Lower leg skin (tissue), 4 donors: ENCODE data around the gene MCL1. TPM values are rescaled to one million over a fixed set of nuclear protein-coding genes. Genes with fewer than 3 reads are reported as not detected.
A peak's percentile ranks its signal among the peaks of the same experiment; 100 is the strongest.
"Not testable (repeated sequence)": the region's sequence is repeated elsewhere in the genome, so short reads cannot be mapped to it uniquely, and the experiment has no call there.

Experiments used
- DNase-seq, 2 donors: peaks; one replicate each; pipeline ENCODE4 v3.0.0-alpha.2; 2019; ENCODE audit warnings: low spot score in 2 of 2
- H3K4me3 ChIP-seq: fragments of 200-600 bp; sonication (generic); 2 replicates; pipeline ENCODE4 v1.5.1; 2017; ENCODE audit warnings: mild to moderate bottlenecking, low read depth; ENCODE audit not compliant: poor library complexity, severe bottlenecking
- POLR2A ChIP-seq, 2 donors: fragments of 450-650 bp; IDR thresholded peaks; one replicate each; pipeline ENCODE4 v1.6.1; 2016 to 2017; ENCODE audit warnings: antibody characterized with exemption in 2 of 2, mild to moderate bottlenecking in 1 of 2, moderate library complexity in 1 of 2
- WGBS, 2 donors: methylation state at CpG; one replicate each; pipeline ENCODE4 v1.1.5; 2018; 5-methylcytosine and 5-hydroxymethylcytosine counted together
- intact Hi-C: fragments of 100-400 bp; cut with DNase I; formaldehyde crosslinking; loops from one replicate; pipeline ENCODE4 v1.15.0; 2023; ENCODE audit warnings: low total_unique reads
- total RNA-seq, 4 donors: library from RNA; depleted of rRNA; stranded (reverse); fragments of >200 nt; gene quantifications; one replicate each; pipeline ENCODE4 v1.1.0, GENCODE V29; 2016
- TF ChIP-seq, protein P1 (sequence below), 3 donors: fragments of 450-650 bp; IDR thresholded peaks; one replicate each; pipeline ENCODE4 v1.5.1; 2016; ENCODE audit warnings: antibody characterized with exemption in 3 of 3, mild to moderate bottlenecking in 3 of 3, moderate library complexity in 2 of 3

Gene MCL1
- 100 to 1,000 TPM; 282 to 445 (median 360) TPM for total RNA-seq

DNA sequence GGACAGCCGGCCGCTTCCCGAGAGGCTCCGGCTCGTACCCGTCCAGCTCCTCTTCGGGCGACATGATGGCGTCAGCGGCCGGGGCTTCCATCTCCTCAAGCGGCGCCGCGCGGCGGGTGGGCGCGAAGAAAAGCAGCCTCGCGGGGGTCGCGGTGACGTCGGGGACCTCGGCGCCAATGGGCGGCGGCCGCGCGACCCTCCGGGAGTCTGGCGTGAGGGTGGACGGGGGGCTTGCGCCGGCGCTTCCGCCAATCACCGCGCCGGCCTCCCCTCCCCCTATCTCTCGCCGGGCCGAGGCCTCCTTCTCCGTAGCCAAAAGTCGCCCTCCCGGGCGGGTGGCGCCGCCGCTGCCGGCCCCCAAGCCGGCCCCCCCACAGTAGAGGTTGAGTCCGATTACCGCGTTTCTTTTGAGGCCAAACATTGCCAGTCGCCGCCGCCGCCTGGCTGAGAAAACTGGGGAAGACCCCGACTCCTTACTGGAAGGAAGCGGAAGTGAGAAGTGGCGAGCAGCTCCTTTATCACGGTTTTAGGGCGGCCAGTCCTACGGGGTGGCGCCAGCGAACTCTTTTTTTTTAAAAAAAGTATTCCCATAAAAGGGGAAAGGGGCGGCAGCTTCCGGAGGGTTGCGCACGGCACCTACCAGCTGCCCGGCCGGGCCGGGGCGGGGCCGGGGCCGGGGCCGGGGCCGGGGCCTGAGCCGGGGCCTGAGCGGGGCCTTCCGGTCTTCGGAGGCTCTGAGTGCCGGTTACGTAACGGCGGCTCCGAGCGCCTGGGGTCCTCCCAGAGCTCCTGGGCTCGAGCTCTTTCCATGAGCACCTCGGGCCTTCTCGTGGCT, at the start of gene MCL1:
TSS of gene MCL1 (minus strand) at position 501 of the 835 bp plus-strand sequence. CDS start at position 421, 80 bp downstream.
- intact Hi-C loops, result no loop called here
- WGBS, 2 donors, result 0 to 1% methylated on average over 47 to 57 of the region's 94 CpGs
- H3K4me3 ChIP-seq, result peak within 1 kb of the TSS; percentile 74
- peak in 1 of 2 donors; percentile 94 for TF ChIP-seq POLR2A (IDR thresholded peaks at IDR 0.05)
- TF ChIP-seq, protein P1, sequence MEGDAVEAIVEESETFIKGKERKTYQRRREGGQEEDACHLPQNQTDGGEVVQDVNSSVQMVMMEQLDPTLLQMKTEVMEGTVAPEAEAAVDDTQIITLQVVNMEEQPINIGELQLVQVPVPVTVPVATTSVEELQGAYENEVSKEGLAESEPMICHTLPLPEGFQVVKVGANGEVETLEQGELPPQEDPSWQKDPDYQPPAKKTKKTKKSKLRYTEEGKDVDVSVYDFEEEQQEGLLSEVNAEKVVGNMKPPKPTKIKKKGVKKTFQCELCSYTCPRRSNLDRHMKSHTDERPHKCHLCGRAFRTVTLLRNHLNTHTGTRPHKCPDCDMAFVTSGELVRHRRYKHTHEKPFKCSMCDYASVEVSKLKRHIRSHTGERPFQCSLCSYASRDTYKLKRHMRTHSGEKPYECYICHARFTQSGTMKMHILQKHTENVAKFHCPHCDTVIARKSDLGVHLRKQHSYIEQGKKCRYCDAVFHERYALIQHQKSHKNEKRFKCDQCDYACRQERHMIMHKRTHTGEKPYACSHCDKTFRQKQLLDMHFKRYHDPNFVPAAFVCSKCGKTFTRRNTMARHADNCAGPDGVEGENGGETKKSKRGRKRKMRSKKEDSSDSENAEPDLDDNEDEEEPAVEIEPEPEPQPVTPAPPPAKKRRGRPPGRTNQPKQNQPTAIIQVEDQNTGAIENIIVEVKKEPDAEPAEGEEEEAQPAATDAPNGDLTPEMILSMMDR (IDR thresholded peaks at IDR 0.05), result no peak
- peak; percentile 93 to 98 for DNase-seq

DNA sequence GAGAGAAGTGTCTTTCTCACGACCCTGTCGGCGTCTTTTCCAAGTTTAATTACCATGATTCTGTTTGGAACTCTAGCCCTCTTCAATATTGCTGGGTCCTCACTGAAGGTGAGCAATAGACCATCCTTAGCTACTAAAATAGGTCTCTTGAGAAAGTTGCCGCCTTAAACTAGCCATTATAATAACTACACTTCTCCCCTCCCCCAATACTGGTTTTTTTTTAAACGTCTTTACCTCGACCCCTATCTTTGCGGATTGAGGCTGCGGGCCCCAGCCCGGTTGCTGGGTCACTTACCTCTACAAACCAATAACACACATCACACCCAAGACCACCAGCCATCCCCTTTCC, 49.3 kb upstream of the MCL1 start:
- TF ChIP-seq POLR2A (IDR thresholded peaks at IDR 0.05), result no peak
- TF ChIP-seq, protein P1 (IDR thresholded peaks at IDR 0.05), result no peak
- peak overlapping the region; percentile 23 for H3K4me3 ChIP-seq
- intact Hi-C loops, result no loop called here
- no peak for DNase-seq
- 0 to 1% methylated on average over 9 of the region's 9 CpGs for WGBS, 2 donors

DNA sequence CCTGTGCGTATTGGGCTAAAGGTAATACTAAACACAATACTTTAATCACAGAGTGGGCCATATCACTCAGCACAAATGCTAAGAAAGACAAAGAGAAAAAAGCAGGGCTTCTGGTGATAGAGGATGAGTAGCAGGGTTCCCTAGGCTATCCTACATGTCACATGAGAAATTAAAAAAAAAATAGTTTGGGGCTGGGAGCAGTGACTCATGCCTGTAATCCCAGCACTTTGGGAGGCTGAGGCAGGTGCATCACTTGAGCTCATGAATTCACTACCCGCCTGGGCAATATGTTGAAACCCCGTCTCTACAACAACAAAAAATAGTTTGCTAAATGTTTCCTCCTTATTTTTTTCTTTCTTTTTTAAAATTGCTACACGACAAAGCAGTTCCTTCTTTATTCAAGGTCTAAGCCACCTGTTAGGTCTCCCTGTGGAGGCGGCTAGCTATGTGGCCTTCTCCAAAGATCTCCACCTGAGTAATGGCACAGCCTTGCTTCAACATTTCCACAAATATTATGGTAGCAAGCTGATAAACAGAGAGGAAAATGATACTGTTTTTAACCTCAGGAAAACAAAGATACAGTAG, 48.5 kb upstream of the MCL1 start:
- no peak for TF ChIP-seq POLR2A (IDR thresholded peaks at IDR 0.05)
- no peak overlapping the region for H3K4me3 ChIP-seq
- WGBS, 2 donors, result 61 to 69% methylated on average over 5 of the region's 5 CpGs
- intact Hi-C loops, result no loop called here
- DNase-seq, result no peak

DNA sequence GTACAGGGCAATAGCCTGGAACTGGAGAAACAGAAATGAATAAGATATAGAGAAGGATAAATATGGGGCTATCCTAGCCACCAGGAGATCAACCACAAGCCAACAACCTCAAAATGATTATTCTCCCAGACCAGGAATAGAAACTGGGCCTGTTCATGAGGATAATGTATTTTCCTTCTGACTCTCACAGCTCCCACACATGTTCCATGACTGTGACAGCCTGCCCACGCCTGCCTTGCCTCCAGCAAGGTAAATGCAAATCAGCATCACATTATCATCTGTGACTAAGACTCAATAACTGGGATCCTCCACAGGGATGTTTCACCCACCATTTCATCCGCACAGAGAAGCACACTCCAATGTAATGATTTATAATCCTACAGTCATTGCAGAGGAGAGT, 46.7 kb upstream of the MCL1 start:
- WGBS, 2 donors, result 48 to 54% methylated on average over 2 of the region's 2 CpGs
- intact Hi-C loops, result no loop called here
- TF ChIP-seq, protein P1 (IDR thresholded peaks at IDR 0.05), result no peak
- TF ChIP-seq POLR2A (IDR thresholded peaks at IDR 0.05), result no peak
- no peak overlapping the region for H3K4me3 ChIP-seq
- DNase-seq, result peak in 1 of 2 donors; percentile 56

DNA sequence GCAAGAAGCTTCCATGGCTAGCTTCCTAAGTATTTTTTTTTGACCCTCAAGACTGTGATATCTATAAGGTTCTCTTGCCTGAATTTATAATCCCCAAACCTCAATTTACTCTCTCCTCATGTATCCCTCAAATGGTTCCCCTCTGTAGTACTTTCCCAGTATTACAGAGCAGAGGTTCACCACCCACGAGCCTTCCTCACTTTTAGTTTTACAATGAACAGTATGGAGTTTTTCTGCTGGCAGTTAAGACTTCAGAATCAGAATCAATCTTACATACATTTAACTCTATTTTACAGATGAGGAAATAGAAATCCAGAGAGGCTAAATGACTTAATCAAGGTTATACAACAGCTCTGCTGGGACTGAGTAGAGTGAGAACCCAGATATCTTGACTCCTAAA, 45.1 kb upstream of the MCL1 start:
- intact Hi-C loops, result not testable (repeated sequence)
- peak in 1 of 2 donors; percentile 26 for DNase-seq

DNA sequence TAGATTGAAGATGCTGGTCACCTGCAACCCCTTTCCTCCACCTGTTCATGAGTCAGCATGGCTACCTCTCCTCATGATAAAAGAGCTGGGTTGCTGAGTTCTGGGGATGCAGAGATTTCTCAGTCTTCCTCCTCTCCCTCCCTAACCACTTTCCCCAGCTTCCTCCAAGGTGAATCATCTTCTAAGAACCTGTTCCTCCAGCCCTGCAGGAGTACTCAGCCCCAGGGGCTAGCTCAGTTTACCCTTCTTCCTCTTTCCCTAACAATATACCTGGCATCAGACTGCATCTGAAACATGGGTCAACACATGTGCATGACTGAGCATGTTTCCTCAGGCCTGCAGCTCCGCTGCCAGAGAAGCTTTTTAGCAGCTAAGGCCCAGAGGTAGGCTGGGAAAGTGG, 44.7 kb upstream of the MCL1 start:
- intact Hi-C loops, H3K4me3 ChIP-seq: not testable (repeated sequence)
- 33 to 59% methylated on average over 1 of the region's 1 CpG for WGBS, 2 donors
- DNase-seq, result peak; percentile 55 to 74

More for the DNA sequence above, 45.1 kb upstream of the MCL1 start:
- H3K4me3 ChIP-seq, result not testable (repeated sequence)
- 56 to 66% methylated on average over 1 of the region's 1 CpG for WGBS, 2 donors

DNA sequence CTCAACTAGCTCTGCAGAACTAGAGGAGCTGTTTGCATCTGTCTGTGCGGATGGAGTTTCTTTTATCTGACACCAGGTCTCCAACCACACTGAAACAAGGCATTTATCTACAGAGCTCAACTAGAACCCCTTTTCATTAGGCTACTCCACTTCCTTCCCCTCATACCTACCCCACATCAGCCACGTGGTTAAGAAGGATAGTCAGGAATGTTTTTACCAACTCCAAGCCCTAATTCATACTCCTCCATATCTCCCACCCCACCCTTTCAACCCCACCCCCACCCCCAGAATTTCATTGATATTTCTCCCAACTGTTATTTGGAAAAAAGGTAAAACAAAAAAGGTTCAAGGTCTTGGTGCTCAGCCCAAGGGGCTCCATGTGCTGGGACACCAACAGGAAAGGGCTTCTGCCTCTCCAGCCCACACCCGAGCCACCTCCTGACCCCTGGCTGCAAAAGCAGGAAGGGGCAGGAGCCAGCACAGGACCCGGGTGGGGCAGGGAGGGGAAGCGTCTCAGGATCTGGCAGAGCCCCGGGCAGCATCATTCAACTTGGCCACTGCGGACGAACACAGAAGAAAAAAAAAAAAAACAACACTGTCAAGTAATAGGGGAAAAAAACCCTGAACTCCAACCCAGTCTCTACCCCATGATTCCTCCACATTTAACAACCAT, 43.0 kb upstream of the MCL1 start:
- 15 to 16% methylated on average over 8 of the region's 8 CpGs for WGBS, 2 donors
- intact Hi-C loops, result no loop called here
- TF ChIP-seq POLR2A (IDR thresholded peaks at IDR 0.05), result no peak
- TF ChIP-seq, protein P1 (IDR thresholded peaks at IDR 0.05), result no peak
- H3K4me3 ChIP-seq, result no peak overlapping the region
- DNase-seq, result peak in 1 of 2 donors; percentile 93
